Activated CD8-positive, alpha-beta memory T cell treated with anti-CD3 and anti-CD28 coated beads, Interleukin-2, amount 50 U/mL, for 24 hours (primary cell): ENCODE results near the gene CALCOCO1.
A peak's percentile ranks its signal among the peaks of the same experiment; 100 is the strongest.
"Not testable (repeated sequence)": the region's sequence is repeated elsewhere in the genome, so short reads cannot be mapped to it uniquely, and the experiment has no call there.

Experiments used
- DNase-seq: peaks from one replicate; pipeline ENCODE4 v3.0.0-alpha.2; 2020; ENCODE audit errors: extremely low read depth

CALCOCO1 gene

GRCh38 chr12:53696655-53697331 lies 30.5 kb downstream of the CALCOCO1 start:
- no peak for DNase-seq

- DNase-seq: no peak
These were observed 31.0 kb downstream of the CALCOCO1 start for GRCh38 chr12:53696285-53696654.

GRCh38 chr12:53695152-53696145 lies 31.8 kb downstream of the CALCOCO1 start:
- DNase-seq: no peak

GRCh38 chr12:53694756-53695151 lies 32.5 kb downstream of the CALCOCO1 start:
- no peak for DNase-seq

GRCh38 chr12:53688134-53688533 lies 39.1 kb downstream of the CALCOCO1 start:
- no peak for DNase-seq

- no peak for DNase-seq
These were observed 40.8 kb downstream of the CALCOCO1 start for GRCh38 chr12:53686436-53686835.

GRCh38 chr12:53684654-53685220 lies 42.5 kb downstream of the CALCOCO1 start:
- no peak for DNase-seq

- DNase-seq: no peak
These were observed 43.3 kb downstream of the CALCOCO1 start for GRCh38 chr12:53683983-53684382.

- DNase-seq: no peak
These were observed 43.8 kb downstream of the CALCOCO1 start for GRCh38 chr12:53683494-53683893.

GRCh38 chr12:53680061-53680460 lies 47.2 kb downstream of the CALCOCO1 start:
- DNase-seq: not testable (repeated sequence)

GRCh38 chr12:53677800-53678148 lies 49.5 kb downstream of the CALCOCO1 start:
- no peak for DNase-seq

GRCh38 chr12:53677016-53677799 lies 50.0 kb downstream of the CALCOCO1 start:
- DNase-seq: no peak

GRCh38 chr12:53676656-53677015 lies 50.6 kb downstream of the CALCOCO1 start:
- no peak for DNase-seq

- DNase-seq: peak; percentile 92
These were observed 51.3 kb downstream of the CALCOCO1 start, which contains the start of gene ATP5MC2 for GRCh38 chr12:53675701-53676607. TSS of gene ATP5MC2 (minus strand) at chr12:53676083. CDS start at chr12:53672614, 3,469 bp downstream.

GRCh38 chr12:53674977-53675700 lies 52.1 kb downstream of the CALCOCO1 start:
- DNase-seq: no peak

GRCh38 chr12:53670971-53671370 lies 56.3 kb downstream of the CALCOCO1 start:
- DNase-seq: no peak

GRCh38 chr12:53670308-53670707 lies 56.9 kb downstream of the CALCOCO1 start:
- DNase-seq: no peak

- no peak for DNase-seq
These were observed 60.2 kb downstream of the CALCOCO1 start for GRCh38 chr12:53667080-53667479.

- DNase-seq: no peak
These were observed 62.3 kb downstream of the CALCOCO1 start for GRCh38 chr12:53664936-53665335.

GRCh38 chr12:53664191-53664590 lies 63.1 kb downstream of the CALCOCO1 start:
- DNase-seq: no peak
